HepG2 (cell line): Measurements from ENCODE around the gene LAPTM4A. TPM values are rescaled to one million over a fixed set of nuclear protein-coding genes. Genes with fewer than 3 reads are reported as not detected.
A peak's percentile ranks its signal among the peaks of the same experiment; 100 is the strongest.

Experiments used
- DNMT3B ChIP-seq: conservative IDR thresholded peaks from 2 replicates; pipeline ENCODE4 v1.6.1; 2016; ENCODE audit warnings: missing biosample characterization, control low read depth
- FOXC1 ChIP-seq: sonication (generic); formaldehyde crosslinking; IDR thresholded peaks from 2 replicates; pipeline ENCODE4 v1.8.0; 2022; ENCODE audit warnings: mild to moderate bottlenecking, missing genetic modification reagents, borderline replicate concordance
- GATA4 ChIP-seq: sonication (generic); IDR thresholded peaks from 2 replicates; pipeline ENCODE4 v1.6.1; 2016; ENCODE audit warnings: antibody characterized with exemption, low read depth, borderline replicate concordance
- HNF4G ChIP-seq, 2 experiments: sonication (generic) in 1 of 2; formaldehyde crosslinking in 1 of 2; IDR thresholded peaks; 2 replicates each; pipeline versions ENCODE4 v1.4.0 to v1.6.1; 2011 to 2020; ENCODE audit warnings: borderline replicate concordance in 2 of 2, low read depth in 2 of 2, mild to moderate bottlenecking in 2 of 2, low read length in 1 of 2, missing genetic modification reagents in 1 of 2, moderate library complexity in 1 of 2
- IRF2 ChIP-seq: IDR thresholded peaks from 2 replicates; pipeline ENCODE4 v1.6.1; 2018; ENCODE audit warnings: missing genetic modification reagents, missing compliant biosample characterization
- PPARG ChIP-seq: conservative IDR thresholded peaks from 2 replicates; pipeline ENCODE4 v1.6.1; 2016; ENCODE audit warnings: missing biosample characterization, missing genetic modification reagents
- RBAK ChIP-seq: sonication (generic); formaldehyde crosslinking; IDR thresholded peaks from 2 replicates; pipeline ENCODE4 v1.5.1; 2020; ENCODE audit warnings: mild to moderate bottlenecking, missing genetic modification reagents
- SMAD3 ChIP-seq: sonication (generic); formaldehyde crosslinking; IDR thresholded peaks from 2 replicates; pipeline ENCODE4 v1.4.0; 2020; ENCODE audit warnings: missing genetic modification reagents
- UBTF ChIP-seq: sonication (generic); formaldehyde crosslinking; IDR thresholded peaks from 2 replicates; pipeline ENCODE4 v1.4.0; 2020; ENCODE audit warnings: mild to moderate bottlenecking, missing genetic modification reagents
- XRCC5 ChIP-seq: fragments of 200-400 bp; formaldehyde crosslinking; optimal IDR thresholded peaks from 2 replicates; pipeline ENCODE3; 2017; ENCODE audit warnings: mild to moderate bottlenecking, low read length
- ZBTB20 ChIP-seq: sonication (generic); formaldehyde crosslinking; IDR thresholded peaks from 2 replicates; pipeline ENCODE4 v1.8.1; 2023; ENCODE audit warnings: missing genetic modification reagents, low read depth, mild to moderate bottlenecking, borderline replicate concordance
- ZBTB25 ChIP-seq: IDR thresholded peaks from 2 replicates; pipeline ENCODE4 v1.6.1; 2018; ENCODE audit warnings: missing genetic modification reagents
- ZBTB7A ChIP-seq: sonication (generic); formaldehyde crosslinking; IDR thresholded peaks from 2 replicates; pipeline ENCODE4 v1.8.0; 2022; ENCODE audit warnings: mild to moderate bottlenecking, missing genetic modification reagents
- ZKSCAN8 ChIP-seq: IDR thresholded peaks from 2 replicates; pipeline ENCODE4 v1.6.1; 2016; ENCODE audit warnings: borderline replicate concordance, missing genetic modification reagents, missing compliant biosample characterization
- ZNF609 ChIP-seq: sonication (generic); formaldehyde crosslinking; IDR thresholded peaks from 2 replicates; pipeline ENCODE4 v1.4.0; 2020; ENCODE audit warnings: mild to moderate bottlenecking, missing genetic modification reagents, borderline replicate concordance
- ZNF672 ChIP-seq: sonication (generic); formaldehyde crosslinking; IDR thresholded peaks from 2 replicates; pipeline ENCODE4 v1.8.1; 2022; ENCODE audit warnings: missing genetic modification reagents
- ZNF776 ChIP-seq: sonication (generic); formaldehyde crosslinking; IDR thresholded peaks from 2 replicates; pipeline ENCODE4 v1.4.0; 2020; ENCODE audit warnings: mild to moderate bottlenecking, missing genetic modification reagents
- ZSCAN12 ChIP-seq: sonication (generic); formaldehyde crosslinking; IDR thresholded peaks from 2 replicates; pipeline ENCODE4 v1.9.0; 2021; ENCODE audit warnings: mild to moderate bottlenecking, missing genetic modification reagents
- polyA plus RNA-seq, 8 experiments: library from polyadenylated mRNA; depleted of rRNA in 3 of 8; stranded (reverse) in 7 of 8; unstranded in 1 of 8; fragments of >200 nt; fragmentation: Illumina TruSeq in 4 of 8; extraction: Trizol in 4 of 8; gene quantifications; 2 replicates each; pipeline versions ENCODE4 v1.2.1 to v1.2.3, GENCODE V29; 2011 to 2016; ENCODE audit warnings: low read depth in 4 of 8, missing spikeins in 1 of 8, mixed read lengths in 1 of 8; ENCODE audit not compliant: insufficient read depth in 1 of 8
- total RNA-seq, 5 experiments: library from RNA; depleted of rRNA; stranded (reverse); fragments of >200 nt; fragmentation: Illumina TruSeq; extraction: Trizol; gene quantifications; 2 replicates each; pipeline ENCODE4 v1.2.3, GENCODE V29; 2016; ENCODE audit warnings: low read depth in 1 of 5
- TF ChIP-seq, protein P1 (sequence below): sonication (generic); formaldehyde crosslinking; conservative IDR thresholded peaks from 2 replicates; pipeline ENCODE4 v1.4.0; 2020; ENCODE audit warnings: missing genetic modification reagents

Gene LAPTM4A
- total and polyA plus RNA-seq, 2 of the 13 experiments (the other 11 are each of a cell fraction or from before 2014, with no cell fraction given), result 116 to 558 TPM

DNA sequence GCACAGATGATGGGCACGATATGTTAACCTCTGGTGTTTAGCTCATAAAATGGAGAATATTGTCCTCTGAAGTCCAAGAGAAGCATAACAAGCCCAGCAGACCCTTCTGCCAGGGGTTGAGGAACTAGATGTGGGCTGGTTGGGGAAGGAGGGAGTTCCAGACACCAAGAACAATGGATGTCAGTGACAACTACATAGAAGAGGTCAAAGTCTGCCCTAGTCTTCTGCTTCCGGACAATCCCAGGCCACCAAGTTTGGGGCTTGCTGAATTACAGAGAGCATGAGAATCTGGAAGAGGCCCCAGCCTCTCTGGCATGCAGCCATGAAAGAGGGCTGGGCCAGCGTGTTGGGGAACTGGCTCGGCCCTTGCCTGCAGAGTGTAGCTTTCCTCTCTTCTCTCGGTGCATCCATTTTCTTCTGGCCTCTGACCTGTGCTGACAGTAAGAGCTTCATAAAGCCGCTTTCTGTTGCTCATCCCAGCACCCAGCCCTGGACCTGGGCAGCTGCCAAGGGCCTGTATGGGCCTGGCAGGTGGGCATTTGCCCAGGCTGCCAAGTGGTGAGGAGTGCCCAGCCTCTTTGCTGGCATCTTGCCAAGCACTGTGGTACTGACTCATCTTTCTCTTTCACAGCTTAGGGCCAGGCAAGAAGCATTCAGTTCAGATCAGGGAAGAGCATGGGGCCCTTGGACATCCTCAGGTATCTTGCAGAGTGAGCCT, 14.6 kb upstream of the LAPTM4A start (continued):
- TF ChIP-seq ZNF609 (CRISPR knock-in tag) (no peak), ZBTB20 (CRISPR knock-in tag) (peak; percentile 76), ZSCAN12 (no peak), XRCC5 (peak; percentile 52), ZKSCAN8 (CRISPR knock-in tag) (peak; percentile 80; the same call in 1 of the 2 replicates), ZBTB7A (CRISPR knock-in tag) (no peak), UBTF (peak; percentile 72), SMAD3 (CRISPR knock-in tag) (peak; percentile 55; the same call in 1 of the 2 replicates), RBAK (CRISPR knock-in tag) (no peak), ZNF672 (CRISPR knock-in tag) (no peak), ZBTB25 (CRISPR knock-in tag) (0 out of 2 replicates have a peak, but pooled peaks have one; percentile 19), DNMT3B (CRISPR knock-in tag) (peak; percentile 57; the same call in 1 of the 2 replicates), ZNF776 (no peak), FOXC1 (CRISPR knock-in tag) (no peak), GATA4 (no peak), PPARG (peak; percentile 62), HNF4G (IDR thresholded peaks at IDR 0.05; ENCODE audit: borderline replicate concordance, low read depth, low read length) (peak; percentile 93), HNF4G (CRISPR knock-in tag; IDR thresholded peaks at IDR 0.05; ENCODE audit: borderline replicate concordance, low read depth) (peak; percentile 95), IRF2 (peak; percentile 61; the same call in 1 of the 2 replicates)
- TF ChIP-seq, protein P1, sequence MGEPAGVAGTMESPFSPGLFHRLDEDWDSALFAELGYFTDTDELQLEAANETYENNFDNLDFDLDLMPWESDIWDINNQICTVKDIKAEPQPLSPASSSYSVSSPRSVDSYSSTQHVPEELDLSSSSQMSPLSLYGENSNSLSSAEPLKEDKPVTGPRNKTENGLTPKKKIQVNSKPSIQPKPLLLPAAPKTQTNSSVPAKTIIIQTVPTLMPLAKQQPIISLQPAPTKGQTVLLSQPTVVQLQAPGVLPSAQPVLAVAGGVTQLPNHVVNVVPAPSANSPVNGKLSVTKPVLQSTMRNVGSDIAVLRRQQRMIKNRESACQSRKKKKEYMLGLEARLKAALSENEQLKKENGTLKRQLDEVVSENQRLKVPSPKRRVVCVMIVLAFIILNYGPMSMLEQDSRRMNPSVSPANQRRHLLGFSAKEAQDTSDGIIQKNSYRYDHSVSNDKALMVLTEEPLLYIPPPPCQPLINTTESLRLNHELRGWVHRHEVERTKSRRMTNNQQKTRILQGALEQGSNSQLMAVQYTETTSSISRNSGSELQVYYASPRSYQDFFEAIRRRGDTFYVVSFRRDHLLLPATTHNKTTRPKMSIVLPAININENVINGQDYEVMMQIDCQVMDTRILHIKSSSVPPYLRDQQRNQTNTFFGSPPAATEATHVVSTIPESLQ (CRISPR knock-in tag), result no peak
